HG02943 (cell line): ENCODE results near the gene BFSP2.

Experiments
- ATAC-seq: cut with Tn5 transposase; IDR thresholded peaks from one replicate; pipeline ENCODE4 v1.9.1; 2021; ENCODE audit warnings: mild to moderate bottlenecking, low read depth, moderate library complexity; ENCODE audit not compliant: unreplicated experiment

BFSP2 gene

GRCh38 chr3:133400006-133400515 lies at the start of gene BFSP2:
Gene BFSP2 (plus strand): TSS chr3:133400056. CDS start chr3:133400084, 28 bp downstream.
- no peak for ATAC-seq

- ATAC-seq = no peak
These were observed 45.1 kb upstream of the BFSP2 start for GRCh38 chr3:133354721-133355120.

GRCh38 chr3:133360476-133360875 lies 39.4 kb upstream of the BFSP2 start:
- ATAC-seq = no peak

- no peak for ATAC-seq
These were observed 38.8 kb upstream of the BFSP2 start for GRCh38 chr3:133361011-133361410.

GRCh38 chr3:133361435-133361834 lies 38.4 kb upstream of the BFSP2 start:
- no peak for ATAC-seq

GRCh38 chr3:133362539-133362938 lies 37.3 kb upstream of the BFSP2 start:
- no peak for ATAC-seq

- ATAC-seq = no peak
These were observed 35.2 kb upstream of the BFSP2 start for GRCh38 chr3:133364704-133365103.

GRCh38 chr3:133366921-133367320 lies 32.9 kb upstream of the BFSP2 start:
- ATAC-seq = no peak

GRCh38 chr3:133367403-133367802 lies 32.5 kb upstream of the BFSP2 start:
- no peak for ATAC-seq

GRCh38 chr3:133367956-133368355 lies 31.9 kb upstream of the BFSP2 start:
- ATAC-seq = no peak

- no peak for ATAC-seq
These were observed 31.3 kb upstream of the BFSP2 start for GRCh38 chr3:133368371-133369067.

- ATAC-seq = no peak
These were observed 30.8 kb upstream of the BFSP2 start for GRCh38 chr3:133369068-133369440.

- no peak for ATAC-seq
These were observed 28.7 kb upstream of the BFSP2 start for GRCh38 chr3:133371181-133371580.

GRCh38 chr3:133371676-133372075 lies 28.2 kb upstream of the BFSP2 start:
- ATAC-seq = no peak

GRCh38 chr3:133374708-133375402 lies 25.0 kb upstream of the BFSP2 start:
- ATAC-seq = no peak

GRCh38 chr3:133375403-133375745 lies 24.5 kb upstream of the BFSP2 start:
- ATAC-seq = no peak

GRCh38 chr3:133376810-133377209 lies 23.0 kb upstream of the BFSP2 start:
- ATAC-seq = no peak

GRCh38 chr3:133377396-133377795 lies 22.5 kb upstream of the BFSP2 start:
- no peak for ATAC-seq

GRCh38 chr3:133379926-133380325 lies 19.9 kb upstream of the BFSP2 start:
- ATAC-seq = no peak

- no peak for ATAC-seq
These were observed 19.2 kb upstream of the BFSP2 start for GRCh38 chr3:133380481-133381225.

GRCh38 chr3:133381346-133382109 lies 18.3 kb upstream of the BFSP2 start:
- no peak for ATAC-seq
